IPS-11a (cell line): ENCODE measurements around the gene NRBF2.

ENCODE experiments used
- H3K4me3 ChIP-seq: one replicate; pipeline ENCODE4 v1.5.1; 2013; ENCODE audit warnings: low read depth, low read length, control low read depth

Gene NRBF2

DNA sequence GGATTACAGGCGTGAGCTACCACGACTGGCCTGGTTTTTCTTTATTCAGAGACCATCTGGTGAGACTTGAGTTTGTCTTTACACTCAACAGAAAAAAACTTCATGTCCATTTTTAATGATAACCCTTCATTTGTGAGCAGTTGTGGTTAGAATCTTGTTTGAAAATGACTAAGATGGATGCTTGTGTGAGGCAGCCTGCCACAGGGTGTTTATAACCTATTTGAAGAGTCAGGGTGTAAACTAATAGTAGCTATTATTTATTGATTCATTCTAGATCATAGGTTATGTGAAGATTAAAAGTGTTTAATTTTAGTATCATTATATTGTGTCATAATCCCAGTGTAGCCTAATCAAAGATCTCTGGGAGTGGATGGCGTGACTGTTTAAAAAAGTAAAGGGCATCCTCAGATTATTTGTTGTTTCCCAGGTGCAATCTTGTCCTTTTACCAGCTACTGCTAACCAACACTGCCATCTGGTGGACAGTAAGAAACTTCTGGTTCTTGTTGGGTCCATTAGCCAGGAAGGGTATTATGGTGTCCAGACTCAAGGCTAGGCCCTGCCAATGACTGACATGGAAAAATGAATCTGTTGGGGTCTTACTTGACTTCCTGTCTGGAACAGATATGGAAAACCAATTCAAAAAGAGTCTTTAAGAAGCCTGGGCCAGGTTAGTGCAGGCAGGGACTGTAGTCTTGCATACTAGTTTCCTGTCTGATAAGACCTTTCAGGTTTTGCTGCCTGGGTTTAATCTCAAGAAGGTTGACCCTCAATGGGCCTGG, 24.9 kb downstream of the NRBF2 start:
- no peak overlapping the region for H3K4me3 ChIP-seq

DNA sequence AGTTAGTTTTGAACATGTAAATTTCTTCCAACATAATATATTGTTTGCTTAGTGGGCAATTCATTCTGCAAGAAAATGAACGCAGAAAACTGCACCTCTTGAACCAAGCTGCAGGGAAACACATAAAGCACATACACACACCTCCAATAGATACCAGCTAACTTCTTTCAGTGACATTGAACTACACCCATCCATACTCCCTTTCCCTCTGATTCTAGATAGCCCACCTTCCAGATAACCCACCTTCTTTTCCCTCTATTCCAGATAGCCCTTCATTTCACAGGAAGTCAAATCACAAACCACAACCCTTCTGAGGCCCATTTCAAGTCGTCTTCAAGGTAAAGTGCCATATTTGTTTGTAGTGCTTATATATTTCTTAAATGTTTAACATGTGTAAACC, 28.5 kb downstream of the NRBF2 start:
- no peak overlapping the region for H3K4me3 ChIP-seq

DNA sequence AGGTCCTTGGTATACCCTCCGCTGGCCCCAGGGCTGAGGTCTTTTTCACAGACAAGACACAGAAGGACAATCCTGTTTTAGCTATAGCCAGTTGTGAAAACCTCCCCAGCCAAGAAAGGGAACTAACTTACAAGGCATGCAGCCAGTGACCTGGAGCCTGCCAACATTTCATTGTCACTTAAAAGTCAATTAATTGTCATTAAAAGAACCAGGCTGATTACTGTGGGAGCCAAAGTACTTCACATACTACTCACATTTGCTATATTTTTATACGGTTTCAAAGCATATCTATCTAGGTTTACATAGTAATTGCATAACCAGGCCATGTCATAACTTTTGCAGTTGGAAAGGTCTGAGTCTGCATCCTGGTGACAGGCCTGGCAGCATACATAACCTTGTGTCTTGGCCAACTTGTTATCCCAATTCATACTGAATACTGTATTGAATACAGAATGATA, 31.1 kb downstream of the NRBF2 start:
- H3K4me3 ChIP-seq = no peak overlapping the region

DNA sequence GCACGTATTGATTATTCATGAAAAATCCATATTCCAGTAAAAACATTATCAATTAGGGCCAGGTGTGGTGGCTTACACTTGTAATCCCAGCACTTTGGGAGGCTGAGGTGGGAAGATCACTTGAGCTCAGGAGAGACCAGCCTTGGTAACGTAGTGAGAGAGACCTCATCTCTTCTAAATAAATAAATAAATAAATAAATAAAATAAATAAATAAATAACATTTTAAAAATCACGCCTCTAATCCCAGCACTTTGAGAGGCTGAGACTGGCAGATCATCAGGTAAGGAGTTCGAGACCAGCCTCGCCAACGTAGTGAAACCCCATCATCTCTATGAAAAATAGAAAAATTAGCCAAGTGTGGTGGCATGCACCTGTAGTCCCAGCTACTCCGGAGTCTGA, 32.1 kb downstream of the NRBF2 start:
- H3K4me3 ChIP-seq = no peak overlapping the region

DNA sequence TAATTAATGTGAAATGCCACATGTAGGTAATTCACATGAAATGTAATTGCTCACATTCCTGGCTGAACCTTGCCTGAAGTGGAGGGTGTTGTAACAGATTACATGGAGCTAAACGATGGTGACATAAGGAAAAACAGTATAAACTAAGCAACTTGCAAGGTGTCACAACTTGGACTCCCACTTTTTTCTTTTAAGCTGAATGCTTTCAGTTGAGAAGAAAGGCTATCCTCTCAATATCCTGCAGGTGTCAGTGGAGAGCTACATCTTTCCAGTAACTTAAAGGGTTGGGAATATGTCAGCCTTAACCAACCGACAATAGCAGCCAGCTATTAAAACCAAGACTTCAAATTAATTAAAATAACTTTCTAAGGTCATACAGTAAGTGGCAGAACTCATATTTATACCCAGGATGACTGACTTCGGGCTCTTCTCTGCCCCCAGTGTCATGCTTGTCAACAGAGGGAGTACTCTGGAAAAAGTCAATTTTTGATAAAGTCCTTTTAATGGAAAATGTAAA, 33.7 kb downstream of the NRBF2 start:
- no peak overlapping the region for H3K4me3 ChIP-seq

DNA sequence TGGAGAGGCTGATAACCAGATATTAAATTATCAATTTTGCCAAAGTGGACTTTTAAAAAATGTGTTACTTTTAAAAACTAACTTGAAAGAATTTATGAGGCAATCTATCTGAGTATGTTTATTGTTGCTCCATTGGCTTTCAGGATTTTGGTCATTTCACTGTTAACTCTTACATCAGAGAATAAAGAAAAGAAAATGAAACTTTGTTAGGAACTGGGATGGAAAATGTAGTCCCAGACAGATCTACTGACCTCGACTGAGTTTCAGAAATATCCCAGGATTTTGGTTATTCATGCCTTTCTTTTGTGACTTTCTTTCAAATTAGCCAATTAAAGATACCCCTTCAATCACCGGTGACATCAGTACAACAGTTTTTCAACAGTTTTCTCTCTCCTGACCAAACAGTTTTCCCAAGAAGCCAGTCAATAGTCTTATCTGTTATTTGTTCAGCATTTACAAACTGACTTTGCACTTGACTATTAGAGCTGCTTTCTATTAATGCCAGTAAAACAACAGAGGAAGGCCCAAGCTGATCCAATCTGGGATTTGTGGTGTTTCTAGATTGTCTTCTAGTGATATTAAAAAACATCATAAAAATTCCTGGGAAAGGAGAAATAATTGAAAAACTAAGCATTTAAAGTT, 35.8 kb downstream of the NRBF2 start:
- no peak overlapping the region for H3K4me3 ChIP-seq

DNA sequence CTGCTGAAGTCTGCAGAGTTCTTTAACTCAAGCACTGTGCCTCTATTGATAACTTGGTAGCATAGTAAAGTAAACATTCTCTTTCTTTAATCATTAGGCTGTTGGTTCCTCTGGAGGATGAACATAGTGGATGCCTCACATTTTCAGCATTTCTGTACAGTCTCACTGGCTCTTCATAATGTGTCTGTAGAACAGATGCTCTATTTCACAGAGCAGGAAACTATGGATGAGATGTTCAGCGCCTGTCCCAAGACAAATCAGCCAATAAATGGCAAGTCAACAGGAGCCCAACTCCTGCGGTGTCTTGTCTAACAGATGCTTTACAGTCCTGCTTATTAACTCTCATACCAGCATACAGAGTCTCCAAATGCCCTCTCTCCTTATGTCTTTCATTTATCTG, 36.5 kb downstream of the NRBF2 start:
- H3K4me3 ChIP-seq = no peak overlapping the region

DNA sequence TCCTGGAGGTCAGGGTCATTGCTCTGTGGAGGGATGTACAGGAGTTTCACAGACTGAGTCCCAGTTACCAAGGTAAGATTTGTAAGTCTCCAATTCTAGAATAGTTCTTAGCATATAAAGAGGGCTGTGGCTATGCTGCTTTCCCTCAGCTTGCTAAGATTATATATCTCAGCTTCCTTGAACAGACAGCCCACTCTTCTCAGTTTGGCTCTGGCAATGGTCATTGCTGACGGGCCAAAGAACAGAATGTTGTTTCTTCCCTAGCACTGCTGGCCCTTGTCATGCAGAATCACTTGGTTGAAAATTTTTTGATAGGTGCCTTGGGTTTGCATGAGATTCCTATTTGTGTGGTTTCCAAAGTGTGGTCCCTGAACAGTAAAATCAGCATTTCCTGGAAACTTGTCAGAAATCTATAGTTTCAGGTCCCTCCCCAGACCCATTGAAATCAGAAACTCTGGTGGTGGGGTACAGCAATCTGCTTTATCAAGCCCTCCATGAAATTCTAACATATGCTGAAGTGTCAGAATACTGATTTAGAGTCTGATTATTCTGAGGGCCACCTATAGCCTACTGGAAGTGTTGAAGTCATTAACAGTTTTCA, 38.2 kb downstream of the NRBF2 start:
- H3K4me3 ChIP-seq = no peak overlapping the region

DNA sequence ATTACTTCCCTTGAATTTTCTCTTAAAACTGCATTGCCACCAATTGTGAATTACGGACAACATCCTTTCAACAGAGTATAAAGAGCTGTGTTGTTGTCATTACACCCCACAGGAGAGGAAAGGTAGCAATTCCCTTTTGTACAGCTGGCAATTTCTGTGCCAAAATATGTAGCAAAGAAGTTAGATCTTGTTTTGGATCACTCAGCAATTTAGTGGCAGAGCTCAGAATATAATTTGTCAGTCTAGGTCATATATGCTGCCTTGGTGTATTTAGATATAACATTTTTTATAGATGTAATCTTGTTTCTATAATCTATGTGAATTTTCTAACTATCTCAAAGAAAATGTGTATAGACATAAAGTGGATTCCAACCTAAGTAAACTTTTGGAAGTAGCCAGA, 38.8 kb downstream of the NRBF2 start:
- H3K4me3 ChIP-seq = no peak overlapping the region

DNA sequence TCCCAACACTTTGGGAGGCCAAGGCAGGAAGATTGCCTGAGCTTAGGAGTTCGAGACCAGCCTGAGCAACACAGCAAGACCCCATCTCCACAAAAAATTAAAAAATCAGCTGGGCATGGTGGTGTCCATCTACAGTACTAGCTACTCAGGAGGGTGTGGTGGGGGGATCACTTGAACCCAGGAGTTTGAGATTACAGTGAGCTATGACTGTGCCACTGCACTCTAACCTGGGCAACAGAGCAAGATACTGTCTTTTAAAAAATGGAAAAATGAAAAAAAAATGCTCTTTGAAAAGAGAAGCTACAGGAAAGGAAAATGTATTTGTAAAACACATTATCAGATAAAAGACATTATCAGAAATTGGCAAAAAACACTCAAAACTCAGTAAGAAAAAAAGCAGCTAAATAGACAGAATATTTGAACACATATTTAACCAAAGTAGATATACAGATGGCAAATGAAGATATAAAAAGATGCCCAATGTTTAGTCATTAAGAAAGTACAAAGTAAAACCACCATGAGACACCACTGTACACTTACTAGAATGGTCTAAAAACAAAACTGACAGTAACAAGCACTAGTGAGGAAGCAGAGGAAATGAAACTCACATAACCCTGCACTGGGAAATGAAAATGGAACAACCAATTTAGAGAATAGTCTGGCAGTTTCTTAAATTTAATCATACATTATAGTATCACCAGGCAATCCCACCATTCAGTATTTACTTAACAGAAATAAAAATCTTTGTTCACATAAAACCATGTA, 40.5 kb downstream of the NRBF2 start:
- H3K4me3 ChIP-seq = no peak overlapping the region

DNA sequence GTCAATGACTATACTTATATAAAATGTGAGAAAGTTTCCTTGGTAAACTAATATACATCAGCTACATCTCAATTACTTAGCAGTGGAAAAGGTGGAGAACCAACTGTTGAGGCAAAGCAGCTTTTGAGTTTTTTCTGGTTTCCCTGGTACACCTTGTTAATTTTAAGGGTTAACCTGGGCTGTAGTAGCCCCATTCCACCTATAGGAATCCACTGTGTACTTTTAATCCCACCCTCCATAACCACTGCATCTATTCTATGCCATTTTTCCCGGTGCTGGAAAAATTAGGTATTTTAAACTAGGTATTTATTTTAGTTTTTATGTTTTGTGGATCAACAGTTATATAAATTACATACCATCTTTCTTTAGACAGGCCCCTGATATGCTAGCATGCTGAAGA, 42.4 kb downstream of the NRBF2 start:
- H3K4me3 ChIP-seq = no peak overlapping the region

DNA sequence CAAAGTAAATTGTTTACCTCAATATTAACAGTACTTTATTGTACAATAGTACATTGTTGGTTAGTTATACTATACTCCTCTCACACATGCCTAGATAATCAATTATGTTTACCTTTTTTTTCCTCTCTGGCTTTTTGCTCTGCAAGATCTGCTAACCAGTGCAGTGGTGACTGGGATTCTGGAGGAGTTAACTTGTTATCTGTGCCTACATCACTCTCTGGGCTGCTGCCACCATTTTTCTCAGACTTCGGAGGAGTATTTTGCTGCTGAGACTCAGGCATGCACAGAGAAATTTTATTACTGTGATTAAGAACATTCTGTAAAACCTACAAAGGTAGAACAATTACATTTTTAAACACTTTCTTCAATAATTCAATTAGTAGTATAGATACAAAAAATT, 59.7 kb downstream of the NRBF2 start:
- no peak overlapping the region for H3K4me3 ChIP-seq

DNA sequence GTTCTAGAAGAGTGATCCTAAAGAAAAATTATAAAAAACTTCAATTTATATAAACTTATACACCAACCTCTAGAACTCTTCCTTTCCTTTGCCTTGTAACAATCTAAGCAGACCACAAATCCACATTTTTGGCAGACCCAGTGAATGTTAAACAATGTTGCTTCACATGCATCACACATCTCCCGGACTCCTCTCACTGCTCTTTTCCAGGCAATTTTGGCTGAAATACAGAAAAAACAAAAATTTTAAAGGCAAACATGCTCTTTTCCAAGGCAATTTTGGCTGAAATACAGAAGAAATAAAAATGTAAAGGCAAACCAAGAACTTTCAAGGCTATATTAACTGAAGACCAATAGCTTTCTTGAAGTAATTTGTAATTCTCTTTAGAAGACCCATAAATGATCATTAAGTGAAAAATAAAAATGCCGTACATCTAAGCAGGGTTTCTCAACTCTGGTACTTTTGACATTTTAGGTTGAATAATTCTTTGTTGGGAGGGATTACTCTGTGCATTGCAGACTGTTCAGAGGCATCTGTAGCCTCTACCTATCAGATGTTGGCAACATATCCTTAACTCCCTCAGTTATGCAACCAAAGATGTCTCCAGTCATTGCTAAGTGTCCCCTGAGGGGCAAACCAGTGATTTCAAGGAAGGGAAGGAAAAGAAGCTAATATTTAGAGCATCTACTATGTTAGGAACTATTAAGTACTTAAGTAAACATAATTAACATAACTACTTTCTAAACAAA, 64.4 kb downstream of the NRBF2 start:
- H3K4me3 ChIP-seq = no peak overlapping the region

DNA sequence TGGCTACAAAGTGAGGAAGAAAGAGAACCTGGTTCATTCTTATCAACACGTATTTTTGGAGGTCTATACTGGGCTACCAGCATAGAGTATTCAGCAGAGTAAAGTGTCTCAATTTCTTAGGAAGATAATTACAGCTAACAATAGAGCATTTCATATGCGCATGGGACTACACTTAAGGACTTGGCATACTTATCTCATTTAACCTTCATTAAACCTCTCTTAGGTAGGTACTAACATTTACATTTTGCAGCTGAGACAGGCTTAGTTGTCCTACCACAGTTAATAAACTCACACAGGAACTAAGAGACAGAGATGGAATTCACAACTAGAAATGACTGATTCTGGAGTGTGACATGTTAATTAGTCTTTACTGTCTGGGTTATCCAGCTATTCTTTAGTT, 66.6 kb downstream of the NRBF2 start:
- H3K4me3 ChIP-seq = no peak overlapping the region

DNA sequence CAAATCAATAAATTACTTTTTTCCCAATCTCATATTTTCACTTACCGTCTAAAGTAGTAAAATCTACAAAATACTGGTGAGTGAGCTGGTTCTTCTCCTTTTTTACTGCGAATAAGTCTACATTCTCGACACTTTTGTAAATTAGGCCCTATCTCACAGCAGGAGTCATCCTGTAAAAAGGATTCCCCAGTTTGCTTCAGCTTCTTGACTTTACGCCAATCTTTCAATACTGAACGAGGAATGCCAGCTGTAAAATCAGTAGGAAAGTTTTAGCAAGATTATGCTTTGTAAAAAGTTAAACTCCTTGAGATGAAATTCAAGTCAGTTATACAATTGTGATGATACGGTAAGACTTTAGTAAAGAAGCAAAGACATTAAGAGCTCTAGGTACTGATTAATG, 67.3 kb downstream of the NRBF2 start:
- no peak overlapping the region for H3K4me3 ChIP-seq

DNA sequence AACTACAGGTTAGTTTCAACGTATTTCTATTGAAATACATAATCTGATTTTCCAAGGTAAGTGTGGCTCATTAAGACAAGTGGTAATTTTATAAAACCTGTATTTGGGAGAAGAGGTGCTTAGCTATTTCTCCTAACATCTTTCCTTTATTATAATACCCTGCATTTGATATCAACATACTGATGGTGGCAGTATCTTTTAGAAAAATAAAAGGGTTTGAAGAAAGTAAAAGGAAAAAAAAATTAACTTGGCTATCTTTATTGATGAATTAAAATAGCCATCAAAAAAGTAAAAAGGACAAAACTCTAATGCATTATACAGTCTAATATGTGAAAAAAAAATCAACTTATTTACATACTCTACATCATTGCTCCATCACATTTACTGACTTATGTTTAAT, 68.0 kb downstream of the NRBF2 start:
- no peak overlapping the region for H3K4me3 ChIP-seq
